HG02623 (cell line): ENCODE results near the gene UBR3.
"Not testable (repeated sequence)": the region's sequence is repeated elsewhere in the genome, so short reads cannot be mapped to it uniquely, and the experiment has no call there.

Experiments used
- ATAC-seq: cut with Tn5 transposase; IDR thresholded peaks from one replicate; pipeline ENCODE4 v1.9.1; 2021; ENCODE audit warnings: moderate library complexity; ENCODE audit not compliant: unreplicated experiment

The UBR3 gene

DNA sequence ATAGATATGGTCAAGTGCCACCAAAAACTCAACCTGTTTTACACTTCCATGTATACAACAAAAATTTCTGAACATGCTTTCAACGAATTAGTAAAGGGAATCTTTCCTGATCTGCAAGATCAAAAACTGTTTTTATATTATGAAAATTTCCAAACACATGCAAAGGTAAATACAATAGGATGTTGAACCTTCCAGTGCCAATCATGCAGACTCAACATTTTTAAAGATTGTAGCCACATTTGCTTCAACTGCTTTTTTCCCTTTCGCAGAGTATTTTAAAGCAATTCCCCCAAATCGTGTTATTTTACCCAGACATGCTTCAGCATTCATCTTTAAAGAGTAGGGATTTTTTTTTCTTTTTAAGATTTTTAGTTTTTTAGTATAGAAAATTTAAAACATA, 40.3 kb downstream of the UBR3 start:
- ATAC-seq, result no peak

- ATAC-seq, result no peak
Observed at GRCh38 chr2:169868951-169869350, 41.7 kb downstream of the UBR3 start.

- ATAC-seq, result not testable (repeated sequence)
Observed at GRCh38 chr2:169871369-169871768, 44.1 kb downstream of the UBR3 start.

DNA sequence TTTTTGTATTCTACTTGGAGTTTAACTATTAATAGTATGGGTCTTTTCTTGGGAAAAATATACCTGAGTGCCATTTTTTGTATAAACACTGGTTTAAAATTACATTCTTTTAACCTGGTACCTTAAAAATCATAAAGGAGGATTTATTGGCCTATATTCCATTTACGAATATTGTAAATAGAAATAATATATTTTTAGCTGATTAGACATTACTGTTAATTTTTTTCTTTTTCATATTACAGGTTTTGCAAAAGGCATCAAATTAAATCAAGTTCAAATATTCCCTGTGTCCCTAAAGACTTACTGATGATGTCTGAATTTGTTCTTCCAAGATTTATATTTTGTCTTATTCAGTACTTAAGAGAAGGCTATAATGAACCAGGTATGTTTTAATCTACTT, 44.7 kb downstream of the UBR3 start:
- no peak for ATAC-seq

GRCh38 chr2:169877398-169877797, 50.1 kb downstream of the UBR3 start:
- no peak for ATAC-seq

DNA sequence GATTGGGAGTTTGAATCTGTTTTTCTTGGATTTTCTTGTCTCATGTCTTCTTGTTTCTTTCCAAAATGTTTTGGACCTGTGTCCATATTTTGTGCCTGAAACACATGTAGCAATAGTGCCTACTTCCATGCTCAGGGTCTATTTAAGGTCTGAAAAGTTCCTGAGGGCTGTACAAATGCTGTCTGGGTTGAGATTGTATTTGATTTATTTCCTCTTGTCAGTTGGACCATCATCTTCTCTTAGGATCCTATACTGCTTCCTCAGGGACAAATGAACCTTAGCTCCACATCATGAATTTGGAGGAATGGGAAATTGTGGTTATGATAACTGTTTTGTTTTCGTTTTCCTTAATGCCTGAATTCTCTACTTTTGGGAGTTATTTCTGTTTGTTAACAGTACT, 59.9 kb downstream of the UBR3 start:
- no peak for ATAC-seq

- ATAC-seq, result no peak
Observed at GRCh38 chr2:169891593-169892298, 64.5 kb downstream of the UBR3 start.

- ATAC-seq, result no peak
Observed at GRCh38 chr2:169892951-169893350, 65.7 kb downstream of the UBR3 start.

DNA sequence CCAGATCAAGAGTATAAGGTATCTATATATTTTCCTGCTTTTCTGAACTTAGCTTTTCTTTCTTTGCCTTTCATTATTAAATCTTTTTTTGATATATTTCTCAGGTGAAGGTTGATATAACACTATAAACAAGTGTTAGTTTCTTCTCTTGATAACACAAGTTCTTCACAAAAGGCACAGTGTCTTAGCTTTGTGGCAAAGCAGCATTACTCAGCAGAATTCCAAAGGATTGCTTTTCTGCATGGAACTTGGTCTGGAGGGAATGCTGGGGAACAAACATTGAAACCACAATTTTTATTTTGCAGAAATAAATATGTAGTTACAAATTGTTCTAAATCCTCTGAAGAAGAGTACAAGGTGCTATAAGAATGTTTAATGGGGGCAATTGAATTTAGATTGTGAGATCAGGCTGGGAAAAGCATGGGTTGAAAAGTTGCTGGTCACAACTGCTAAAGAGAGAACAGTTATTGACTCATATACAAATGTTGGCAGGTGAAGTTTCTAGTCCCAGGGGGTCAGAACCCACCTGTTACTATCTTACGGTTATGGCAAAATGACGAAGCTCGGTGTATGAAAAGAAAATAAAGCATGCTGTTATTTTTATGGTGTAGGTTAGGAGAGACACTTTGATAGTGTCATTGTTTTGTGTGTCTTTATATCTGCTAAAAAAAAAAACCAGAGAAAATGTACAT, 68.2 kb downstream of the UBR3 start:
- no peak for ATAC-seq

DNA sequence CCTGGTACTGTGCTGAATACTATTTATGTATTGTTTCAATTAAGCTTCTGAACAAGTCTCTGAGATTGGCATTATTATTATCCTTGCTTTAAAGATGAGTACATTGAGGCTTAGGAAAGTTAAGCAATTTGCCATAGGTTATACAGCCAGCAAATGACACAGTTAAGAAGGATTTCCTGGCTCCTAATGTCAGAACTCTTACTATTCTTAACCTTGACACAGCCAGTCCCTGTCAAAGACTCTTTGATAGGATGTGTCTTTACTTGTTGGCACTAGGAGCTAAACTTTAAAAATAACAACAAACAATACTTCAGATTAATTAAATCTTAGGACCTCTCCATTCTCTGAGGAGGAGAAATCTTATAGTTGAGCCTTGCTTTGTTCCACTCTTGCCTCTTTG, 70.6 kb downstream of the UBR3 start:
- ATAC-seq, result no peak

DNA sequence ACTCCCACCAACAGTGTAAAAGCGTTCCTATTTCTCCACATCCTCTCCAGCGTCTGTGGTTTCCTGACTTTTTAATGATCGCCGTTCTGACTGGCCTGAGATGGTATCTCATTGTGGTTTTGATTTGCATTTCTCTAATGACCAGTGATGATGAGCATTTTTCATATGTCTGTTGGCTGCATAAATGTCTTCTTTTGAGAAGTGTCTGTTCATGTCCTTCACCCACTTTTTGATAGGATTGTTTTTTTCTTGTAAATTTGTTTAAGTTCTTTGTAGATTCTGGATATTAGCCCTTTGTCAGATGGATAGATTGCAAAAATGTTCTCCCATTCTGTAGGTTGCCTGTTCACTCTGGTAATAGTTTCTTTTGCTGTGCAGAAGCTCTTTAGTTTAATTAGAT, 72.8 kb downstream of the UBR3 start:
- not testable (repeated sequence) for ATAC-seq

DNA sequence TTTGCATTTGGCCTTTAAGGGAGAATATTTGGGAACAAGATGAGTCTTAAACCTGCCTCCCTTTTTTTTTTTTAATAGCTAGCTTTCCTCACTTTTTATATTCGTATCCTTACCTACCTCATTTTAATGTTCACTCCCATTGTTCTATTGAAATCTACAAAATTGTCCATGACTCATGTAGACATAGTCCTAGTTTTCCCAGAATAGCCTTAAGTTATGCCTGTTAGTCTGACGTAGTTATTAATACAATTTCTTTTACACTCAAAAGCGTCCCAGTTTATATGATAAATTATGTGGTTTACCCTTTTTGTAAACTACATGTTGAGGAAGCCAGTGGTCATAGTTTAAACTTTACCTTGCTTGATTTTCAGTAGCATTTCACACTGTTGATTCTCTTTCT, 73.4 kb downstream of the UBR3 start:
- no peak for ATAC-seq

DNA sequence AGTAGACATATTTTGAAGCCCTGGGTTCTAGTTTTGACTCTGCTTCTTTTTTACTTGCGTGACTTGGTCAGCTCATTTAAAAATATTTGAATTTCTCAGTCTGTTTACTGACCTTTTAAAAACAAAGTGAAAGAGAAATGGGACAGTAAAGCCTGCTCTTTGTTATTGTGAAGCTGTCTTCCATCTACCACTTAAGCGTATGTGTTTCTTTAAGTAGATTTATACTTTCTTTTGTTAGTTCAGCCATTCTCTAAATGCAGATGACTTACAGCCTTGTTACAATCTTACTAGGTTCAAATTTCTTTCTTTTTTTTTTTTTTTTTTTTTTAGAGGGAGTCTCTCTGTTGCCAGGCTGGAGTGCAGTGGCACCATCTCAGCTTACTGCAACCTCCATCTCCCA, 79.5 kb downstream of the UBR3 start:
- ATAC-seq, result no peak

DNA sequence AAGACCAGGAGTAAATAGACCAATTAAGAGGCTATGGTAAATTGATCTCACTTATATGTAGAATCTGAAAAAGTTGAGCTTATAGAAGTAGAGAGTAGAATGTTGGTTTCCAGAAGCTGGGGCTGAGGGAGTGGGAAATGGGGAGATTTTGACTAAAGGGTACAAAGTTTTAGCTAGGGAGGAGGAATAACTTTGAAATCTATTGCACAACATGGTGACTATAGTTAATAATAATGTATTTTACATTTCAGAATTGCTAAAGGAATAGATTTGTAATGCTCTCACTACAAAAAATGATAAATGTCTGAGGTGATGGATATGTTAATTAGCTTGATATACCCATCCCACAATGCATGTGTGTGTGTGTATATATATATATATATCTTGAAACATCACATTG, 82.1 kb downstream of the UBR3 start:
- ATAC-seq, result no peak

GRCh38 chr2:169910109-169910799, 83.0 kb downstream of the UBR3 start:
- no peak for ATAC-seq

DNA sequence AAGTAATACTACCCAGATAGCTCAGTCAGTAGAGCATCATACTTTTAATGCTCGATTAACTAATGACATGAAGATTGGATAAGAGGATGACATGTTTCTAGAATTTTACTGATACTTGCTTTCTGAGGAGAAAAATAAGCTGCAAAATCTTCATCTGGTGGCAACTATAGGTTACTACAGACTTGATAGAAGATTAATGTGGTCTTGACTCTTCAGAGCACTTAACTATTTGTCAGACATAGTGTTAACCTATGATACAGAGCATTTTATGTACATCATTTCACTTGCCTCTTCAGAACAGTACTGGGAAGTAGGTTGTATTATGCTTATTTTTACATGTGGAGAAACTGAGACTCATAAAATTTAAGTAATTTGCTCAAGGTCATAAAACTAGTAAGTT, 83.9 kb downstream of the UBR3 start:
- ATAC-seq, result no peak

- no peak for ATAC-seq
Observed at GRCh38 chr2:169916623-169917022, 89.4 kb downstream of the UBR3 start.

- no peak for ATAC-seq
Observed at GRCh38 chr2:169923977-169924376, 96.7 kb downstream of the UBR3 start.

DNA sequence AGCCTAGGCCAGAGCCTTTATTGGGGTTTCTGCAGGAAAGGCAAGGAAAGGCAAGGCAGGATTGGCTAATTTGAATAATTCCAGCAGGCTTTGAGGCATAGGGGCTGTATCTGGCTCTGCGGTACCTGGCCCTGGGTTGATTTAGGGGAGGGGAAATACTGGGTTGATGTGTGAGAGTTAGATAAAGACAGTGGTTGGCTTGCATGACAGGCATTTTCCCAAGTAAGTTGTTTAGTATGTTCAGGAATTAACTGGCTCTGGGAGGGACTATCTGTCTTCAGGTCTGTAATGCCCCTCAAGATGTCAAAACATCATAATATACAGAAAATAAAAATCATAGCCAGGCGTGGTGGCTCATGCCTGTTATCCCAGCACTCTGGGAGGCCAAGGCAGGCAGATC, 98.7 kb downstream of the UBR3 start:
- ATAC-seq, result no peak

GRCh38 chr2:169928463-169928864, 101.2 kb downstream of the UBR3 start:
- no peak for ATAC-seq

GRCh38 chr2:169933124-169933711, 106.0 kb downstream of the UBR3 start:
- ATAC-seq, result no peak

DNA sequence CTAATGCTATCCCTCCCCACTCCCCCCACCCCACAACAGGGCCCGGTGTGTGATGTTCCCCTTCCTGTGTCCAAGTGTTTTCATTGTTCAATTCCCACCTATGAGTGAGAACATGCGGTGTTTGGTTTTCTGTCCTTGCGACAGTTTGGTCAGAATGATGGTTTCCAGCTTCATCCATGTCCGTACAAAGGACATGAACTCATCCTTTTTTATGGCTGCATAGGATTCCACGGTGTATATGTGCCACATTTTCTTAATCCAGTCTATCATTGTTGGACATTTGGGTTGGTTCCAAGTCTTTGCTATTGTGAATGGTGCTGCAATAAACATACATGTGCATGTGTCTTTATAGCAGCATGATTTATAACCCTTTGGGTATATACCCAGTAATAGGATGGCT, 109.4 kb downstream of the UBR3 start:
- not testable (repeated sequence) for ATAC-seq
